ENCODE results near the gene ASZ1.

The ASZ1 gene

GRCh38 chr7:117384688-117385362, 42.5 kb downstream of the ASZ1 start:
- no peak for TF ChIP-seq POLR2A (IDR thresholded peaks at IDR 0.05; ENCODE audit: low read depth, low read length)
- DNase-seq (ENCODE audit: insufficient read length, low spot score) (no peak), FAIRE-seq (no peak)

GRCh38 chr7:117383483-117384189, 43.7 kb downstream of the ASZ1 start:
- no peak for TF ChIP-seq POLR2A (IDR thresholded peaks at IDR 0.05; ENCODE audit: low read depth, low read length)

GRCh38 chr7:117383046-117383445, 44.2 kb downstream of the ASZ1 start:
- FAIRE-seq (no peak), DNase-seq (ENCODE audit: insufficient read length, low spot score) (no peak)
- TF ChIP-seq POLR2A (IDR thresholded peaks at IDR 0.05; ENCODE audit: low read depth, low read length): no peak

More at GRCh38 chr7:117383483-117384189, 43.7 kb downstream of the ASZ1 start:
- FAIRE-seq: no peak
- no peak for DNase-seq (ENCODE audit: insufficient read length, low spot score)

- no peak for FAIRE-seq
- TF ChIP-seq POLR2A (IDR thresholded peaks at IDR 0.05; ENCODE audit: low read depth, low read length): no peak
- no peak for DNase-seq (ENCODE audit: insufficient read length, low spot score)
Observed at GRCh38 chr7:117381362-117381761, 45.9 kb downstream of the ASZ1 start.

- TF ChIP-seq POLR2A (IDR thresholded peaks at IDR 0.05; ENCODE audit: low read depth, low read length): no peak
- FAIRE-seq: no peak
- no peak for DNase-seq (ENCODE audit: insufficient read length, low spot score)
Observed at GRCh38 chr7:117375380-117375779, 51.9 kb downstream of the ASZ1 start.

GRCh38 chr7:117372073-117372472, 55.2 kb downstream of the ASZ1 start:
- no peak for DNase-seq (ENCODE audit: insufficient read length, low spot score)
- FAIRE-seq: no peak
- no peak for TF ChIP-seq POLR2A (IDR thresholded peaks at IDR 0.05; ENCODE audit: low read depth, low read length)

GRCh38 chr7:117364339-117365080, 62.8 kb downstream of the ASZ1 start:
- no peak for FAIRE-seq
- no peak for DNase-seq (ENCODE audit: insufficient read length, low spot score)
- TF ChIP-seq POLR2A (IDR thresholded peaks at IDR 0.05; ENCODE audit: low read depth, low read length): no peak

- FAIRE-seq (no peak), DNase-seq (ENCODE audit: insufficient read length, low spot score) (no peak)
- no peak for TF ChIP-seq POLR2A (IDR thresholded peaks at IDR 0.05; ENCODE audit: low read depth, low read length)
Observed at GRCh38 chr7:117362294-117362888, 64.9 kb downstream of the ASZ1 start.

GRCh38 chr7:117350027-117350426, 77.3 kb downstream of the ASZ1 start:
- no peak for TF ChIP-seq POLR2A (IDR thresholded peaks at IDR 0.05; ENCODE audit: low read depth, low read length)
- DNase-seq (ENCODE audit: insufficient read length, low spot score) (no peak), FAIRE-seq (no peak)

- DNase-seq (ENCODE audit: insufficient read length, low spot score): no peak
- no peak for TF ChIP-seq POLR2A (IDR thresholded peaks at IDR 0.05; ENCODE audit: low read depth, low read length)
- FAIRE-seq: no peak
Observed at GRCh38 chr7:117349570-117349969, 77.7 kb downstream of the ASZ1 start.

- no peak for TF ChIP-seq POLR2A (IDR thresholded peaks at IDR 0.05; ENCODE audit: low read depth, low read length)
- DNase-seq (ENCODE audit: insufficient read length, low spot score): no peak
- FAIRE-seq: no peak
Observed at GRCh38 chr7:117347962-117348672, 79.2 kb downstream of the ASZ1 start.

- no peak for FAIRE-seq
- TF ChIP-seq POLR2A (IDR thresholded peaks at IDR 0.05; ENCODE audit: low read depth, low read length): no peak
- DNase-seq (ENCODE audit: insufficient read length, low spot score): no peak
Observed at GRCh38 chr7:117347480-117347879, 79.8 kb downstream of the ASZ1 start.

- FAIRE-seq (no peak), DNase-seq (ENCODE audit: insufficient read length, low spot score) (no peak)
- no peak for TF ChIP-seq POLR2A (IDR thresholded peaks at IDR 0.05; ENCODE audit: low read depth, low read length)
Observed at GRCh38 chr7:117346161-117346560, 81.1 kb downstream of the ASZ1 start.
